Activated T-cell treated with anti-CD3 and anti-CD28 coated beads for 1 hour (primary cell): Measurements from ENCODE around the gene ANKRD17.

Source experiments
- DNase-seq: peaks from one replicate; pipeline ENCODE4 v3.0.0-alpha.2; 2020; ENCODE audit warnings: low read depth

Gene ANKRD17

DNA sequence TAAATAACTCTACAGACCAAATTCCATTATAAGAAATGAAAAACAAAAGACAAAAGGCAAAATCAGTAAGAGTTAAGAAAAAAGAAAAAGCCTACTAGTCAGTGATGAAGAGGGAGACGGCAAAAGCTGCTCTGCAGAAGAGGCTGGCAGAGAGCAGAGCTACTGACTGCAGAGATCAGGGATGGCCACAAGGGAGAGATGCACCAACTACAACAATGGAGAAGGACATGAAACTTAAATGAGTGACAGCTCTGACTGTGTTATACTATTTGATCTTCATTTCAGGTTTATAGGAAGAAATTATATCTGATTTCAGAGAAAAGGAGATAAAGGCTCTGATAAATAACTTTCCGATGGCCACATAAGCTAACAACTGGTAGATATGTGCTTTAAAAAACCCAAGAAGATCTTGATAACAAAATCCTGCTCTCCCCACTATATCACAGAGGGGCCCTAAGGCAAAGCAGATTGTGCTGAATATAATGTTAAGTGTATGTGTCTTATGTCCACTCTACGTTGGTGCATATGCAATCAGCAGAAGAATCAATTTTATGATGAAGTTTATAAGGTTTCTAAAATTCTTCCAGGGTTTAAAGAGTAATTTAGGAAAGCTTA is 130.7 kb downstream of the ANKRD17 start:
- DNase-seq, result no peak

DNA sequence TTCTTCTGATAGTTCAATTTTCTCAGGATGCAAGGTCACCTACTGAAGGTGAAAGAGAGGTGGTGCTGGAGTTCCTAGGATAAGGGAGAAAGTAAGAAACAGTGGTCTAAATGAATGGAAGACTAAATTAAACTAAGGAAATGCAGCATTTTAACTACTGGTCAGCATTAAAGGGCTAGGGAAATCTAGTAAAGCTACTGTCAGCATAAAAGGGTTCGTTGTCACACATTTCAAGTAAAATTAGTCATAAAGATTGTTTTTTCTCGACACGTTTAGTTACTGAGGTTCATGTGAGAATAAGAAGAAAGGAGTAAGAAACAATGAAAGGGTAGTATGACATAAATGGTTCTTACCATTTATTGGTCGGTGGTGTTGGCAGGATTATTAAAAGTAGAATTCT is 149.1 kb downstream of the ANKRD17 start:
- DNase-seq, result no peak

DNA sequence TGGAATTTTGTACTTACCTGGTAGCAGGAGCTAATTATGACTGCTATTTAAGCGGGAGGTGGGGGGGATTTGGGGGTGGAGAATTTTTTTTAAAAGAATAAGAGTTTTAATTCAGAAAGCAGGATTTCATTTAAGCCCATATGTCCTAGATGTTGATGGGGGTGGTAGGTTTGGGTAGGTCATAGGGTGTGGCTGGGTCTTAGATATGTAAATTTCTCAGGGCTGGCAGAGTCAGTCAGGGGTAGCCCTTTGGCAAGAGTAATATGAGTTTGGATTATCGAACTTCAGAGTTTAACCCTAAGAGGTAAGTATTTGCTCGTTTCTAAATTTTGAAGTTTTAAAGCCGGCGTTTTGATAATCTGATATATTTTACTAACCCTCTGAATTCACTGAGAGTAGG is 153.9 kb downstream of the ANKRD17 start:
- no peak for DNase-seq

- no peak for DNase-seq
These were observed 154.6 kb downstream of the ANKRD17 start for GRCh38 chr4:73103799-73104503.

- DNase-seq, result no peak
These were observed 159.5 kb downstream of the ANKRD17 start for GRCh38 chr4:73099143-73099542.

DNA sequence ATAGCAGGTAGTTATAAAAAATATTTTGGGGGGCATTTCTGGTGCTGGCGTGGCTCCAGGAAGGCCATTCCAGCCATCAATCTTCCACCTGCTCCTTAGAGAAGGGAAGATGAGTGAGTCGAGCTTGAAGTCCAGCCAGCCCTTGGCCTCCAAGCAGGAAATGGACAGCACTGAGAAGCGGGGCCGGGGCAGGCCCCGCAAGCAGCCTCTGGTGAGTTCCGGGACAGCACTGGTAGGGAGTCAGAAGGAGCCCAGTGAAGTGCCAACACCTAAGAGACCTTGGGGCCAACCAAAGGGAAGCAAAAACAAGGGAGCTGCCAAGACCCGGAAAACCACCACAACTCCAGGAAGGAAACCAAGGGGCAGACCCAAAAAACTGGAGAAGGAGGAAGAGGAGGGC is 159.9 kb downstream of the ANKRD17 start:
- no peak for DNase-seq

- no peak for DNase-seq
These were observed 160.6 kb downstream of the ANKRD17 start for GRCh38 chr4:73098016-73098415.

GRCh38 chr4:73092868-73093267 is 165.7 kb downstream of the ANKRD17 start:
- DNase-seq, result no peak

DNA sequence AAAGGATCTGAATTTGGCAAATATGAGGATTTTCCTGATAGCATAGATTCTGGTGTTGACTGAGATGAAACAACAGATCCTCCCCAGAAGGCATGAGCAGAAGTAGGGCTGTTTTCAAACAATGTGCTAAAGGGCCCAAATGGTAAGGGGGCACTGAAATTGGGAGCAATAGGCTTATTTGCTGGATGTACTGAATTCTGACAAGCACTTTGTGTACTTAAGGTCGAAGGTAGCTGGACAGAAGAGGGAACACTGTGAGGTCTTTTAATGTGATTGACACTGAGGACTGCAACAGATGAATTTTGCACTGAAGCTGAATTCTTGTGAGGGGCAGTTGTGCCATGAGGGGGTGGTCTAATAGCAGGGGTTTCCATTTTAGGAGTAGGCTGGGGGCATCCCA is 167.9 kb downstream of the ANKRD17 start:
- DNase-seq, result no peak

DNA sequence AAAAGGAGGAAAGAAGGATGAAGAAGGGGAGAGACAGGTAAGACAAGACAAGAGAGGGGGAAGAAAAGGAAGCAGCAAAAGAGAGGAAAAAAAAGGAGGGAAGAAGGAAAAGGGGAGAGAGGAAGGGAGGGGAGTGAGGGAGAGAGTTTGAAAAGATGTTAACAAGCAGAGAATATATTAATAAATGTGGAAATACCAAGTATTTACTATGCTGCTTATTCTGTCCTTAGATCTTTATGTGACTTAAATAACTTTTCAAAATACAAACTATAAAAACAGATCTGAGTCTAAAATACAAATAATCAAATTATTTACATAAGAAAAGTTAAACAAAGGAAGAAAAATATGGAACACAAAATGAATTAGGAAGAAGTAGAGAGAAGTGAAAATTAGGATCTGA is 170.7 kb downstream of the ANKRD17 start:
- DNase-seq, result no peak

DNA sequence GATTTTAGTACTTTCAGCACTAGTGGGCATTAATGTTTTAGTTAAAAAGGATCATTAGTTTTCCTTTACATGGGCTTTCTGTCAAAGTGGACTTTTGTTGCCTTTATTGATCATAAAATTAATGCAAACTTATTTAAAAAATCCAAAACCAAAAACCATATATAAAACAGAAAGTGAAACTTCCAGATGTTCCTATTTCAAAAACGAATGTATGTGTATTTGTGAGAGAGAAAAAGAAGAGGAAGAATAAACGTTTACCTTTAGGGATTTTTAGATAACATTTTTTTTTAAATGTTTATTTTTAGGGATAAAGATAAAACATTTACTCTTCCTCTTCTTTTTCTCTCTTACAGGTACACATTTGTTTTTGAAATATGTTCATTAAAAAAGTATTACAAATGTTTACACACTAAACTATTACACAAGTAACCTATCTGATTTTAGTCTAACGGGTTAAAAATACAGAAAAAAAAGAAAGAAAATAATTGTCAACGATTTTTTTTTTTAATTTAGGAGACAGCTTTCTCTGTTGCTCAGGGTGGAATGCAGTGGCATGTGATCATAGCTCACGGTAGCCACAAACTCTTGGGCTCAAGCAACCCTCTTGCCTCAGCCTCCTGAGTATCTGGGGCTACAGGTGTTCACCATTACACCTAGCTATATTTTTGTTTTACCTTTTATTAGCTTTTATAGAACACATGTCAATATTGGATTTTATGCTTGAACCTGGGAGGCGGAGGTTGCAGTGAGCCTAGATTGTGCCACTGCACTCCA is 172.3 kb downstream of the ANKRD17 start:
- no peak for DNase-seq

- DNase-seq, result no peak
These were observed 177.8 kb downstream of the ANKRD17 start for GRCh38 chr4:73080789-73081188.

GRCh38 chr4:73075832-73076231 is 182.8 kb downstream of the ANKRD17 start:
- no peak for DNase-seq

- DNase-seq, result no peak
These were observed 188.6 kb downstream of the ANKRD17 start for GRCh38 chr4:73070074-73070390.

DNA sequence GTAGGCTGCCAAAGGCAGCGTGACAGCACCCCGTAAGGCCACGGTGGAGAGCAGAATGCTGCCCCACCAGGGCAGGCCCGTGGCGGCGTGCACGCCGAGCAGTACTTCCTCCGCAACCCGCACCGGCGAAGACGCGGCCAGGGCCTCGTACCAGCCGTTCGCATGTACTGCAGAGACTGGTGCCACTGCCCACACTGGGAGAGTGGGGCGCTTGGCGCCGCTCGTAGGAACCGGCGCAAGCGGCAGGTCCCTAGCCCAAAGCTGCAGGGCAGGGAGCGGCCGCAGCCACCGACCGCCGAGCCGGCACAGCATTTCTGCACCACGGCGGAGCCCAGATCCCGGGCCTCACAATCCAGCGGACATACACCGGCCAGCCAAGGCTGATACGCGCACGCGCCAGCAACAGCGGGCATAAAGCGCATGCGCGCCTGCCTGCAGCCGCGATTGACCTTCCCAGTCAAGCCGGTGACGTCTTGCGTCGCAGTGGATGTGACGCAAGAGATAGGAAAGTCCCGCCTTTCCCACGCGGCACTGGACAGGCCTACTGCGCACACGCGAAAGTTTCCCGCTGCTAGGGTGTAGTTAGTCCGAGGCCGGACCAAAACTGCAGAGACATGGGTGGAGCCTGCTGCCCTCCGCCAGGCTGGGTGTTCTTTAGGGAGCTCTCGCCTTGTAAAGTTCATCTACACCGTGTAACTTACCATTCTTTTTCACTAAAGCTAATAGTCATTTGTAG is 189.1 kb downstream of the ANKRD17 start, which contains the start of gene COX18:
TSS of gene COX18 (minus strand) at position 379 of the 736 bp plus-strand sequence. CDS start at position 312, 67 bp downstream.
- DNase-seq, result peak; percentile 88

DNA sequence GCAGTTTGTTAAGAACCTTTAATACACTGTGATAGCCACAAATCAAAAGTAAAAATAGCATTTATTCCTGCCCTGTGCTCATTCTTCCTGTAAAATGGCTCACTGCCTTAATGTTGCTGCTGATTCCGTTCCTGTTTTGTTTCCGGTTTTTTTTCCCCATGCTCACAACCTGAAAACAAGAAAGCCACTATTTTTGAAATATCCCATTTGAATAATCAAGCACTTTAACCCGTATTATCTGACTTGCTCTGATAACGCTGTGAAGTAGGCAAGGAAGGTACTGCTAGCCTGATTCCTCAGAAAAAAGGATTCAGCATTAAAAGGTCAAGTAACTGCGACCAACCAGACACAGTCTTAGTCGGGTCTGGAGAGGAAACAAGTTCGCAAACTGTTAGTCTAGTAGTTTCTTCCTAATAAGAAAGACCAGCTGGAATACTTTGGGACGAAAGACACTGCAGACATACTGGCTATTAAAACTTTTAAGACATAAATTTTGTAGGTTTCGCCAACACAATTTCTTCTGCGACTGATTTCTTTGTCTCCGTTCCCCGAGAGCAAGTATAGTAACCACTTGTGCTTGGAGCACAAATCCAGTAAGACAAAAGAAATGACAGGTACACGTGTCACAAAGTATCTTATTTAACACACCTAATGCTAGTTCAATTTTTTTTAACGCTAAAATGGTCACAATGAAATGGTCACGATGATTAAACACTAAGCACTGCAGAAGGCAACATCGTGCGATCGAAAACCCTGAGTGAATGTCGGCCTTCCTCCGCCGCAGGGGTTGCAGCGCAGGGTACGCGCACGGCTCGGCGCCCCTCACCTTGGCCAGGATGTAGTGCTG is 189.9 kb downstream of the ANKRD17 start:
- no peak for DNase-seq

- no peak for DNase-seq
These were observed 190.6 kb downstream of the ANKRD17 start for GRCh38 chr4:73067971-73068394.

GRCh38 chr4:73066928-73067327 is 191.7 kb downstream of the ANKRD17 start:
- no peak for DNase-seq

GRCh38 chr4:73066445-73066844 is 192.2 kb downstream of the ANKRD17 start:
- DNase-seq, result no peak

- no peak for DNase-seq
These were observed 194.1 kb downstream of the ANKRD17 start for GRCh38 chr4:73064536-73064935.

- no peak for DNase-seq
These were observed 203.2 kb downstream of the ANKRD17 start for GRCh38 chr4:73055241-73055897.
